CD4-positive, alpha-beta T cell (primary cell): ENCODE results near the gene COL10A1. TPM values are rescaled to one million over a fixed set of nuclear protein-coding genes. Genes with fewer than 3 reads are reported as not detected.

Experiments used
- ATAC-seq: fragments of 200-7000 bp; cut with Tn5 transposase; one replicate; pipeline ENCODE4 v1.10.0; 2022; ENCODE audit warnings: mild to moderate bottlenecking; ENCODE audit not compliant: poor library complexity
- CTCF ChIA-PET: fragments of 350-600 bp; sonication (Branson Sonifier 250); formaldehyde crosslinking; loops from one replicate; lab custom pipeline; 2021; ENCODE audit warnings: antibody characterized with exemption, inconsistent platforms; lab: Charles Lee
- POLR2A ChIA-PET: fragments of 350-600 bp; sonication (Branson Sonifier 250); formaldehyde crosslinking; loops from one replicate; lab custom pipeline; 2021; ENCODE audit warnings: antibody characterized with exemption, inconsistent platforms; lab: Charles Lee
- DNase-seq, 14 experiments: peaks; one replicate each; pipeline ENCODE4 v3.0.0-alpha.2; 2013 to 2020; ENCODE audit warnings: mixed read lengths in 2 of 14
- H3K27ac ChIP-seq, 2 donors: one replicate each; pipeline versions ENCODE4 v1.5.1 to v1.7.0; 2013; ENCODE audit warnings: low read length in 2 of 2, low read depth in 1 of 2, mild to moderate bottlenecking in 1 of 2
- H3K27me3 ChIP-seq, 2 experiments: 1 replicate in 1 of 2; 2 replicates in 1 of 2; pipeline versions ENCODE4 v1.6.1 to v1.7.0; 2013; ENCODE audit warnings: low read length in 2 of 2, control low read depth in 1 of 2, mild to moderate bottlenecking in 1 of 2, moderate library complexity in 1 of 2; ENCODE audit not compliant: insufficient read depth in 2 of 2, control insufficient read depth in 1 of 2
- H3K36me3 ChIP-seq: one replicate; pipeline ENCODE4 v1.6.1; 2013; ENCODE audit warnings: low read length, control low read depth; ENCODE audit not compliant: insufficient read depth
- H3K4me1 ChIP-seq: one replicate; pipeline ENCODE4 v1.6.1; 2013; ENCODE audit warnings: low read length, control low read depth; ENCODE audit not compliant: insufficient read depth
- H3K4me3 ChIP-seq: one replicate; pipeline ENCODE4 v1.5.1; 2013; ENCODE audit warnings: mild to moderate bottlenecking, low read length, moderate library complexity
- H3K9me3 ChIP-seq, 2 experiments: 1 replicate in 1 of 2; 2 replicates in 1 of 2; pipeline versions ENCODE4 v1.6.1 to v1.7.0; 2013; ENCODE audit warnings: low read length in 2 of 2, mild to moderate bottlenecking in 2 of 2, control low read depth in 1 of 2, moderate library complexity in 1 of 2; ENCODE audit not compliant: control insufficient read depth in 1 of 2, insufficient read depth in 1 of 2
- H3K27ac Mint-ChIP-seq: one replicate; pipeline ENCODE4 v1.8.0; 2020; ENCODE audit warnings: mixed read lengths
- H3K27me3 Mint-ChIP-seq: one replicate; pipeline ENCODE4 v1.8.0; 2021; ENCODE audit warnings: mixed read lengths
- H3K36me3 Mint-ChIP-seq: one replicate; pipeline ENCODE4 v1.8.0; 2021; ENCODE audit warnings: low read depth, mixed read lengths
- H3K4me1 Mint-ChIP-seq: one replicate; pipeline ENCODE4 v1.8.0; 2021; ENCODE audit warnings: low read depth, mixed read lengths
- H3K4me3 Mint-ChIP-seq: one replicate; pipeline ENCODE4 v1.8.0; 2020; ENCODE audit warnings: mild to moderate bottlenecking, mixed read lengths
- H3K9me3 Mint-ChIP-seq: one replicate; pipeline ENCODE4 v1.8.0; 2020; ENCODE audit warnings: mixed read lengths
- intact Hi-C, 2 experiments: fragments of 100-400 bp; cut with DNase I in 1 of 2; cut with micrococcal nuclease in 1 of 2; formaldehyde crosslinking; loops; one replicate each; pipeline versions ENCODE4 v1.15.1 to v1.9.0; 2023 to 2025; cut with DNase I, micrococcal nuclease
- total RNA-seq, 174 experiments: library from RNA in 2 of 174; stranded (reverse) in 2 of 174; gene quantifications; one replicate each; pipeline ENCODE4 v1.2.3 and lab custom pipeline; 2021 to 2026
- TF ChIP-seq, protein P1 (sequence below): fragments of 200-600 bp; IDR thresholded peaks from one replicate; pipeline ENCODE4 v1.8.0; 2022; ENCODE audit warnings: antibody characterized with exemption, mild to moderate bottlenecking

COL10A1 gene
- total RNA-seq, 2 experiments from 2014 or later = not detected

DNA sequence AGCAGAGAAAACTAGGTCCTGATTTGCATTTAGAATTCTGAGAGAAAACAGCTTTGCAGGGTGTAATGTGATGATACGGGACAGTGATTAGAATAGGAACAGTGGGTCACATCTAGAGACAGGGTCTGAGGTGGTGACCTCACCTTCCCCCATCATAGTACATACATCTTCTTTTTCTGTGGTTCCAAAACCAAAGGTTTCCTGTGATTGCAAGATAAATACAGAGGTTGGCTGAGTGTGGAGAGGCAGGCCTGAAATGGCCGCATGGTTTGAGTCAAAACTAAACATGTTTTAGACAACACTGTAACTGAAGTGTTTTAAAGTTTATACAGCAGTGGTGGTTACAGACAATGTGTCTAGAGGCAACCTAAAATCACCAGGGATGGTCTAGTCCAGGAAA is 35.7 kb downstream of the COL10A1 start:
- H3K27ac Mint-ChIP-seq = no peak overlapping the region
- H3K36me3 Mint-ChIP-seq = no peaks in the 10 kb centered on the region
- peaks cover 3% of the 10 kb centered on the region for H3K27me3 Mint-ChIP-seq
- no peaks in the 10 kb centered on the region for H3K36me3 ChIP-seq
- H3K9me3 ChIP-seq = no peaks in the 10 kb centered on the region
- H3K27ac ChIP-seq = no peak overlapping the region
- no peaks in the 10 kb centered on the region for H3K4me1 ChIP-seq
- intact Hi-C loops = no loop called here
- no peak overlapping the region for H3K4me3 Mint-ChIP-seq
- DNase-seq = no peak
- ChIA-PET POLR2A (no interaction called here), CTCF (no interaction called here)
- H3K9me3 Mint-ChIP-seq = no peaks in the 10 kb centered on the region
- ATAC-seq = no peak
- TF ChIP-seq, protein P1, sequence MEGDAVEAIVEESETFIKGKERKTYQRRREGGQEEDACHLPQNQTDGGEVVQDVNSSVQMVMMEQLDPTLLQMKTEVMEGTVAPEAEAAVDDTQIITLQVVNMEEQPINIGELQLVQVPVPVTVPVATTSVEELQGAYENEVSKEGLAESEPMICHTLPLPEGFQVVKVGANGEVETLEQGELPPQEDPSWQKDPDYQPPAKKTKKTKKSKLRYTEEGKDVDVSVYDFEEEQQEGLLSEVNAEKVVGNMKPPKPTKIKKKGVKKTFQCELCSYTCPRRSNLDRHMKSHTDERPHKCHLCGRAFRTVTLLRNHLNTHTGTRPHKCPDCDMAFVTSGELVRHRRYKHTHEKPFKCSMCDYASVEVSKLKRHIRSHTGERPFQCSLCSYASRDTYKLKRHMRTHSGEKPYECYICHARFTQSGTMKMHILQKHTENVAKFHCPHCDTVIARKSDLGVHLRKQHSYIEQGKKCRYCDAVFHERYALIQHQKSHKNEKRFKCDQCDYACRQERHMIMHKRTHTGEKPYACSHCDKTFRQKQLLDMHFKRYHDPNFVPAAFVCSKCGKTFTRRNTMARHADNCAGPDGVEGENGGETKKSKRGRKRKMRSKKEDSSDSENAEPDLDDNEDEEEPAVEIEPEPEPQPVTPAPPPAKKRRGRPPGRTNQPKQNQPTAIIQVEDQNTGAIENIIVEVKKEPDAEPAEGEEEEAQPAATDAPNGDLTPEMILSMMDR = no peak
- H3K4me3 ChIP-seq = no peak overlapping the region
- no peaks in the 10 kb centered on the region for H3K27me3 ChIP-seq
- no peaks in the 10 kb centered on the region for H3K4me1 Mint-ChIP-seq

DNA sequence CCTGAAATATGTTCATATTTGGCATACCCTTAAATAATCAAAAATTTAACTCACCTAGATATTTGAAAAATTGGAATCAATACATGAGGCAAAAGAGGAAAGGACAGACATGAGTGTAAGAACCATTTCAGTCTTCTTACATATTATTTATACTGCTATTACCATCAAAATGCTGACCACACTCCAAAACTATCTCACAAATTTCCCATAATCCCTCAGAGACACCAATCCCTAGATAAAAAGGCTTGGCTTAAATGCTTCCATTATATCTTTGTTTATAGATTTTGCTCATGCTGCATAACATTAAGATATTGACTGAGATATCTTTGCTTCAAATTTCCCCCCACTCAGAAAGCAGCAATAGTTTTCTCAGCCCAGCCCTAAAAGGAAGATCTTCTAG is 37.0 kb downstream of the COL10A1 start:
- H3K27me3 Mint-ChIP-seq = peaks cover 7% of the 10 kb centered on the region
- Histone ChIP-seq H3K9me3 (no peaks in the 10 kb centered on the region), H3K27ac (no peak overlapping the region), H3K4me1 (no peaks in the 10 kb centered on the region), H3K36me3 (no peaks in the 10 kb centered on the region), H3K4me3 (no peak overlapping the region), H3K27me3 (no peaks in the 10 kb centered on the region)
- TF ChIP-seq, protein P1 = no peak
- H3K4me3 Mint-ChIP-seq = no peak overlapping the region
- ChIA-PET POLR2A (no interaction called here), CTCF (interaction anchor here (1.0 kb wide), 1 partner anchor 12 kb away, joined by 3 read pairs; the partner anchor contains the start of gene NT5DC1)
- intact Hi-C loops = no loop called here
- H3K27ac Mint-ChIP-seq = no peak overlapping the region
- H3K4me1 Mint-ChIP-seq = no peaks in the 10 kb centered on the region
- no peak for ATAC-seq
- no peak for DNase-seq
- H3K36me3 Mint-ChIP-seq = no peaks in the 10 kb centered on the region
- no peaks in the 10 kb centered on the region for H3K9me3 Mint-ChIP-seq

DNA sequence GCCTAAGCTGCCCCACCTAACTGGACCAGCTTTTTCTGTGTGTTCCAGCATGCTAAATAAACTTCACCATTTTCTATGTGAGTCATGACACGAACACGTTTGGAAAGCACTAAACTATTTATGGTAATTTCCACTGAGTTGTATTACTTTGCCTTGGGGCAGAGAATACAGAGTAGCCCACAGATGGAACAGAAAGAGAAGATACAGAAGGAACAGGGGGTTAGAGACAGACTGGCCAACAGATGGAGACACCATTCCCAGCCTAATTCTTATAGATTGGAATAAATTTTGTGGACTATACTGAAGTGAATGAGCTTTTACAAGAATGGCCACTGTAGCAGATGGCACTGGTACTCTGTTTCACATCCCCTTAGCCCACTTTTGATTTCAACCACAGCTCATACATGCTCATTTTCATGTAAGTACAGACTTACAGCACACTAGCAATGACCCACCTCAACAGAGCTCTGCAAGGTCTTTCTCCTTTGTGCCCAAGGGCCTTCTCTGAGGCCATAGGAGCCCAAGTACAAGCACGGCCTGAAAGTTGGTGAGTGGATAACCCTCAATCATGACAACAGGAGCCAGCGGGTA is 38.4 kb downstream of the COL10A1 start:
- Mint-ChIP-seq H3K36me3 (no peaks in the 10 kb centered on the region), H3K4me1 (no peaks in the 10 kb centered on the region), H3K27me3 (peaks cover 11% of the 10 kb centered on the region), H3K27ac (no peak overlapping the region), H3K4me3 (no peak overlapping the region), H3K9me3 (no peaks in the 10 kb centered on the region)
- ChIA-PET POLR2A (no interaction called here), CTCF (no interaction called here)
- TF ChIP-seq, protein P1 = no peak
- peaks cover 0 to 2% of the 10 kb centered on the region in 2 experiments for H3K27me3 ChIP-seq
- H3K36me3 ChIP-seq = no peaks in the 10 kb centered on the region
- no peak overlapping the region for H3K4me3 ChIP-seq
- no peaks in the 10 kb centered on the region for H3K9me3 ChIP-seq
- no peaks in the 10 kb centered on the region for H3K4me1 ChIP-seq
- no peak for ATAC-seq
- intact Hi-C loops = no loop called here
- DNase-seq = no peak
- H3K27ac ChIP-seq = no peak overlapping the region
